OCI-LY3 (cell line): ENCODE measurements around the gene DYDC2.
"Not testable (repeated sequence)": the region's sequence is repeated elsewhere in the genome, so short reads cannot be mapped to it uniquely, and the experiment has no call there.

Experiments
- H2AFZ ChIP-seq: fragments of 200-600, 300-600 bp; shearing (Covaris generic); 2 replicates; pipeline ENCODE4 v1.6.0; 2014; ENCODE audit warnings: antibody characterized with exemption, low read depth, low read length
- H3K27ac ChIP-seq: fragments of 200-600, 300-600 bp; sonication (generic); 2 replicates; pipeline ENCODE4 v1.5.1; 2014; ENCODE audit warnings: mild to moderate bottlenecking, low read length, moderate library complexity, mixed read lengths
- H3K27me3 ChIP-seq: fragments of 200-600, 300-600 bp; sonication (generic); 2 replicates; pipeline ENCODE4 v1.6.1; 2014; ENCODE audit warnings: low read depth, low read length, mixed read lengths
- H3K36me3 ChIP-seq: fragments of 200-600, 300-600 bp; sonication (generic); replicated peaks from 2 replicates; pipeline ENCODE3; 2014; ENCODE audit warnings: low read depth, low read length, mixed read lengths
- H3K4me1 ChIP-seq: fragments of 300-600, 200-600 bp; sonication (generic); 2 replicates; pipeline ENCODE4 v1.6.1; 2014; ENCODE audit warnings: low read length, mixed read lengths
- H3K4me2 ChIP-seq: fragments of 200-600, 300-600 bp; sonication (generic); 2 replicates; pipeline ENCODE4 v1.6.1; 2014; ENCODE audit warnings: low read length, mixed read lengths
- H3K4me3 ChIP-seq: fragments of 300-600, 200-600 bp; sonication (generic); 2 replicates; pipeline ENCODE4 v1.5.1; 2014; ENCODE audit warnings: antibody characterized with exemption, mild to moderate bottlenecking, low read length, moderate library complexity
- H3K79me2 ChIP-seq: fragments of 300-600, 200-600 bp; shearing (Covaris generic); 2 replicates; pipeline ENCODE4 v1.6.1; 2014; ENCODE audit warnings: mild to moderate bottlenecking, low read length, mixed read lengths
- H3K9ac ChIP-seq: fragments of 300-600, 200-600 bp; shearing (Covaris generic); 2 replicates; pipeline ENCODE4 v1.6.0; 2014; ENCODE audit warnings: mild to moderate bottlenecking, low read length, moderate library complexity
- H3K9me3 ChIP-seq: fragments of 200-600, 300-600 bp; shearing (Covaris generic); 2 replicates; pipeline ENCODE4 v1.6.1; 2014; ENCODE audit warnings: low read length, mixed read lengths; ENCODE audit not compliant: insufficient read depth
- H4K20me1 ChIP-seq: fragments of 200-600, 300-600 bp; sonication (generic); 2 replicates; pipeline ENCODE4 v1.6.1; 2016; ENCODE audit warnings: low read length, mixed read lengths; ENCODE audit not compliant: insufficient read depth
- EZH2phosphoT487 ChIP-seq: fragments of 200-600 bp; shearing (Covaris generic); IDR thresholded peaks from 2 replicates; pipeline ENCODE4 v1.6.1; 2018; ENCODE audit warnings: antibody characterized with exemption, mixed run types, low read depth
- TF ChIP-seq, protein P1 (sequence below): fragments of 200-600, 300-600 bp; sonication (generic); IDR thresholded peaks from 2 replicates; pipeline ENCODE4 v1.5.1; 2014; ENCODE audit warnings: antibody characterized with exemption, low read length, low read depth

Gene DYDC2

DNA sequence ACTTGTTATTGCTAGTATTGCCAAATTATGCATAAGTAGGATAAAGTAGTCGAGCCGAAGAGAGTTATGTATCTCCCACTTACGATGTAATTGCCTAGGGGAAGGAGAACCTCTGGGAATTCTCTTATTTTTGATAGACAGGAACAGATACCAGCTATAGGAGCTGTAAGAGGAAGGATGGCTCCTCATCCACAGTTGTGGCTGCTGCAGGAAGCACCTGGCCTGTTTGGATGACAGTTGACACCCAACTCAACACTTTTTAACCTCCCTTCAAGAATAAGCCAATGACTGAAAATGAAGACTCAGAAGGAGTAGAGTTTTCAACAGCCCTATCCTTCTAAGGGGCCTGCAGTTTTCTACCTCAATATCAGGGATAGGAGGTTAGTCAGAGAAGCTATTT, 6.3 kb upstream of the DYDC2 start:
- no peak overlapping the region for H3K4me2 ChIP-seq
- H3K9ac ChIP-seq = no peak overlapping the region
- no peak for TF ChIP-seq EZH2phosphoT487
- TF ChIP-seq, protein P1, sequence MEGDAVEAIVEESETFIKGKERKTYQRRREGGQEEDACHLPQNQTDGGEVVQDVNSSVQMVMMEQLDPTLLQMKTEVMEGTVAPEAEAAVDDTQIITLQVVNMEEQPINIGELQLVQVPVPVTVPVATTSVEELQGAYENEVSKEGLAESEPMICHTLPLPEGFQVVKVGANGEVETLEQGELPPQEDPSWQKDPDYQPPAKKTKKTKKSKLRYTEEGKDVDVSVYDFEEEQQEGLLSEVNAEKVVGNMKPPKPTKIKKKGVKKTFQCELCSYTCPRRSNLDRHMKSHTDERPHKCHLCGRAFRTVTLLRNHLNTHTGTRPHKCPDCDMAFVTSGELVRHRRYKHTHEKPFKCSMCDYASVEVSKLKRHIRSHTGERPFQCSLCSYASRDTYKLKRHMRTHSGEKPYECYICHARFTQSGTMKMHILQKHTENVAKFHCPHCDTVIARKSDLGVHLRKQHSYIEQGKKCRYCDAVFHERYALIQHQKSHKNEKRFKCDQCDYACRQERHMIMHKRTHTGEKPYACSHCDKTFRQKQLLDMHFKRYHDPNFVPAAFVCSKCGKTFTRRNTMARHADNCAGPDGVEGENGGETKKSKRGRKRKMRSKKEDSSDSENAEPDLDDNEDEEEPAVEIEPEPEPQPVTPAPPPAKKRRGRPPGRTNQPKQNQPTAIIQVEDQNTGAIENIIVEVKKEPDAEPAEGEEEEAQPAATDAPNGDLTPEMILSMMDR = no peak
- H3K27ac ChIP-seq = no peak overlapping the region
- H3K79me2 ChIP-seq = no peaks in the 10 kb centered on the region
- no peak overlapping the region for H2AFZ ChIP-seq
- no peaks in the 10 kb centered on the region for H3K27me3 ChIP-seq
- H3K4me3 ChIP-seq = no peak overlapping the region
- no peaks in the 10 kb centered on the region for H3K4me1 ChIP-seq
- no peaks in the 10 kb centered on the region for H3K9me3 ChIP-seq
- H3K36me3 ChIP-seq = no peaks in the 10 kb centered on the region
- H4K20me1 ChIP-seq = no peaks in the 10 kb centered on the region

DNA sequence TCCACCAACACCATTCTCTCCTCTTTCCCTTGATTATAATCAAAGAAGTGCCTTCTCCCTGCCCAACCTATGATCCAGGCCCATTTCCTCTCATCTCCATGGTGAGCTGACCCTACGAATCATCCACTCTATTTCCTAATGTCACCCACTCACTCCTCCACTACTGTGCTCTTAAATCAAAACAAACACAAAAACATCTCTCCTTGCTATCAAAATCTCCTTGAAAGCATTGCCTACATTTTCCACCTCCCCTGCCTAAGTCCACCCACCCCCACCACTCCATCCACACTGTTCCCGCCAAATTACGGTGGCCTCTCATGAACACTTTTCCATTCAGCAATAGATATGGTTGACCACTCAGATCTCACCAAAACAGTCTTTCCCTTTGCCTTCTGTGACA, 5.4 kb upstream of the DYDC2 start:
- H3K27me3 ChIP-seq = no peaks in the 10 kb centered on the region
- H3K27ac ChIP-seq = no peak overlapping the region
- no peaks in the 10 kb centered on the region for H3K9me3 ChIP-seq

DNA sequence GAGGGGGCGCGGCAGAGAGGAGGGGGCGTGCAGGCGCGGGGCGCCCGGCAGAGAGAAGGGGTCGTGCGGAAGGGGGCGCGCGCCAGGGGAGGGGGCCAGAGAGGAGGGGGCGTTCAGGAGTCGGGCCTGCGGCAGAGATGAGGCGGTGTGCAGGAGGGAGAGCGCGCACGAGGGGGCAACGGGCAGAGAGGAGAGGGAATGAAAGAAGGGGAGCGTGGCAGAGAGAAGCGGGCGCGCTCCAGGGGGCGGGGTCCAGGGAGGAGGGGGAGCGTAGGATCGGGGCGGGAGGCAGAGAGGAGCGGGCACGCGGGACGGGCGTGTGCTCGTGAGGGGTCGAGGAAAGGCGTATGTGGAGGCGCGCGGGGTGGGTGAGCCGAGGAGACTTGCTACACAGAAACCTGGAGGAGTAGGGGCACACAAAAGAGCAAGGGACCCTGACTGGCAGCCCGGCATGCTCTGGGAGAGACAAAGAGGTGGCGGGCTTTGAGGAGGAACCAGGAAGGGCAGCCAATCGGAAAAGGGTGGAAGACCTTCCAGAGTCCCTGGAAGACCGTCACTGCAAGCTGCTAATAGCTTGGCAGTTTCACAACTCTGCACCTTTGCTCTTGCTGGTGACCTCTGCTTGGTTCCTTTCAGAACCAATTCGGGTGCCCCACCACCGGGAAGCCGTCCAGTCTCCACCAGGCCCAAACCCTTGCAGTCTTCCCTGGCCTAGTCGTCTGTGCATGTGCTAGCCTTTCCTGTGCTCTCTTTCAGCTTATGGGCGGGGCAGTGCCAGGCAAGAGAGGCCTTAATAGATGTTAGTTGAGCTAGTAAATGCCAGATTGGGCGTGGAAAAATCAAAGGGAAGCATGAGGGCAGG, 639 bp downstream of the DYDC2 start:
- Histone ChIP-seq H3K27me3 (no peaks in the 10 kb centered on the region), H3K79me2 (no peaks in the 10 kb centered on the region), H3K27ac (no peak overlapping the region), H4K20me1 (no peaks in the 10 kb centered on the region), H3K36me3 (no peaks in the 10 kb centered on the region), H2AFZ (no peak overlapping the region), H3K9ac (no peak overlapping the region), H3K4me2 (no peak overlapping the region), H3K9me3 (no peaks in the 10 kb centered on the region), H3K4me1 (no peaks in the 10 kb centered on the region), H3K4me3 (no peak overlapping the region)
- TF ChIP-seq, protein P1 = no peak
- no peak for TF ChIP-seq EZH2phosphoT487

More for the DNA sequence above, 5.4 kb upstream of the DYDC2 start:
- Histone ChIP-seq H2AFZ (no peak overlapping the region), H3K9ac (no peak overlapping the region), H3K4me3 (no peak overlapping the region), H3K79me2 (no peaks in the 10 kb centered on the region), H4K20me1 (no peaks in the 10 kb centered on the region), H3K4me2 (no peak overlapping the region), H3K36me3 (no peaks in the 10 kb centered on the region), H3K4me1 (no peaks in the 10 kb centered on the region)
- TF ChIP-seq, protein P1 = no peak
- no peak for TF ChIP-seq EZH2phosphoT487

DNA sequence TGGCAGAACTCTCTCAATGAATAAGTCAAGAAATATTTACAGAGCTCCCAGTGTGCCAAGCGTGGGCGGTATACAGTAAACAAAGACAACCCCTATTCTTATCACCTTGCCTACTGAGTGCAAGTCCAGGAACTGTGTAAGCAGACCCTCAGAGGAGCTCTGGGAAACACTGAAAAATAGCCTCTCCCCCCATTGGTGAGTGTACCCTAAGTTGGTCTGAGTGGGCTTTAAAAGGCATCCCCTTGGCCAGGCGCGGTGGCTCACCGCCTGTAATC, 1.2 kb downstream of the DYDC2 start:
- H3K9me3 ChIP-seq = no peaks in the 10 kb centered on the region
- H3K4me3 ChIP-seq = no peak overlapping the region
- TF ChIP-seq, protein P1 = no peak
- no peak for TF ChIP-seq EZH2phosphoT487
- H3K4me2 ChIP-seq = no peak overlapping the region
- H3K27me3 ChIP-seq = no peaks in the 10 kb centered on the region
- no peak overlapping the region for H3K27ac ChIP-seq
- H4K20me1 ChIP-seq = no peaks in the 10 kb centered on the region
- H3K9ac ChIP-seq = no peak overlapping the region
- no peaks in the 10 kb centered on the region for H3K79me2 ChIP-seq
- H3K36me3 ChIP-seq = no peaks in the 10 kb centered on the region
- H3K4me1 ChIP-seq = no peaks in the 10 kb centered on the region
- no peak overlapping the region for H2AFZ ChIP-seq

DNA sequence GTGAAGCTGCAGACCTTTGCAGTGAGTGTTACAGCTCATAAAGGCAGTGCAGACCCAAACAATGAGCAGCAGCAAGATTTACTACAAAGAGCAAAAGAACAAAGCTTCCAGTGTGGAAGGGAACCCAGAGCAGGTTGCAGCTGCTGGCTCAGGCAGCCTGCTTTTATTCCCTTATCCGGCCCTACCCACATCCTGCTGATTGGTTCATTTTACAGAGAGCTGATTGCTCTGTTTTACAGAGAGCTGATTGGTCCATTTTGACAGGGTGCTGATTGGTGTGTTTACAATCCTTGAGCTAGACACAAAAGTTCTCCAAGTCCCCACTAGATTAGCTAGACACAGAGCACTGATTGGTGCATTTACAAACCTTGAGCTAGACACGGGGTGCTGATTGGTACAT, 2.3 kb downstream of the DYDC2 start:
- H3K9ac ChIP-seq, H3K36me3 ChIP-seq, H3K27ac ChIP-seq, H3K4me3 ChIP-seq, H2AFZ ChIP-seq, H3K9me3 ChIP-seq, H3K79me2 ChIP-seq, H3K27me3 ChIP-seq, H3K4me1 ChIP-seq, H4K20me1 ChIP-seq, H3K4me2 ChIP-seq: not testable (repeated sequence)
